Mesendoderm (in vitro differentiated cells): ENCODE measurements around the gene SECTM1.

Experiments
- DNase-seq: peaks from one replicate; pipeline ENCODE4 v3.0.0; 2013
- H2AK5ac ChIP-seq: 2 replicates; pipeline ENCODE4 v1.6.1; 2013; ENCODE audit warnings: low read length, inconsistent platforms
- H2BK120ac ChIP-seq: 2 replicates; pipeline ENCODE4 v1.6.1; 2013; ENCODE audit warnings: low read depth, mild to moderate bottlenecking, low read length, moderate library complexity, mixed read lengths
- H2BK15ac ChIP-seq: replicated peaks from 2 replicates; pipeline ENCODE4 v1.6.1; 2013; ENCODE audit warnings: low read depth, mild to moderate bottlenecking, moderate library complexity
- H2BK5ac ChIP-seq: 2 replicates; pipeline ENCODE4 v1.6.1; 2013; ENCODE audit warnings: low read length, inconsistent platforms
- H3K18ac ChIP-seq: 2 replicates; pipeline ENCODE4 v1.6.1; 2013; ENCODE audit warnings: mild to moderate bottlenecking, low read length, mixed read lengths
- H3K23ac ChIP-seq: one replicate; pipeline ENCODE4 v1.6.1; 2013; ENCODE audit warnings: low read length
- H3K27ac ChIP-seq: 2 replicates; pipeline ENCODE4 v1.5.1; 2013; ENCODE audit warnings: low read depth, mild to moderate bottlenecking, inconsistent platforms, low read length, moderate library complexity
- H3K27me3 ChIP-seq: 2 replicates; pipeline ENCODE4 v1.6.1; 2013; ENCODE audit warnings: low read length, control low read depth, mild to moderate bottlenecking, inconsistent platforms; ENCODE audit not compliant: insufficient read depth, poor library complexity
- H3K36me3 ChIP-seq: 2 replicates; pipeline ENCODE4 v1.6.1; 2013; ENCODE audit warnings: low read length, inconsistent platforms; ENCODE audit not compliant: control insufficient read depth, insufficient read depth
- H3K4ac ChIP-seq: one replicate; pipeline ENCODE4 v1.6.1; 2013; ENCODE audit warnings: low read depth, mild to moderate bottlenecking, low read length, moderate library complexity
- H3K4me1 ChIP-seq: 2 replicates; pipeline ENCODE4 v1.6.1; 2013; ENCODE audit warnings: low read depth, low read length, inconsistent platforms; ENCODE audit not compliant: control insufficient read depth
- H3K4me2 ChIP-seq: 2 replicates; pipeline ENCODE4 v1.6.1; 2013; ENCODE audit warnings: low read length
- H3K4me3 ChIP-seq: 2 replicates; pipeline ENCODE4 v1.5.1; 2013; ENCODE audit warnings: mild to moderate bottlenecking, low read length
- H3K56ac ChIP-seq: one replicate; pipeline ENCODE4 v1.6.1; 2013; ENCODE audit warnings: low read length
- H3K79me1 ChIP-seq: 2 replicates; pipeline ENCODE4 v1.6.1; 2013; ENCODE audit warnings: low read length, inconsistent platforms
- H3K79me2 ChIP-seq: 2 replicates; pipeline ENCODE4 v1.6.1; 2013; ENCODE audit warnings: mild to moderate bottlenecking, low read length; ENCODE audit not compliant: control insufficient read depth, insufficient read depth
- H3K9ac ChIP-seq: 2 replicates; pipeline ENCODE4 v1.6.1; 2013; ENCODE audit warnings: low read length, inconsistent platforms
- H4K5ac ChIP-seq: one replicate; pipeline ENCODE4 v1.6.1; 2013; ENCODE audit warnings: low read length
- H4K8ac ChIP-seq: one replicate; pipeline ENCODE4 v1.6.1; 2013; ENCODE audit warnings: low read depth, mild to moderate bottlenecking, control low read depth, low read length, moderate library complexity
- WGBS: extraction: QIAGEN DNeasy Blood & Tissue Kit; methylation state at CpG from one replicate; pipeline ENCODE4 v1.1.7; 2013; ENCODE audit warnings: low lambda C conversion rate, missing lambda C conversion rate; ENCODE audit not compliant: insufficient coverage; ENCODE audit errors: extremely low coverage; 5-methylcytosine and 5-hydroxymethylcytosine counted together

The SECTM1 gene

DNA sequence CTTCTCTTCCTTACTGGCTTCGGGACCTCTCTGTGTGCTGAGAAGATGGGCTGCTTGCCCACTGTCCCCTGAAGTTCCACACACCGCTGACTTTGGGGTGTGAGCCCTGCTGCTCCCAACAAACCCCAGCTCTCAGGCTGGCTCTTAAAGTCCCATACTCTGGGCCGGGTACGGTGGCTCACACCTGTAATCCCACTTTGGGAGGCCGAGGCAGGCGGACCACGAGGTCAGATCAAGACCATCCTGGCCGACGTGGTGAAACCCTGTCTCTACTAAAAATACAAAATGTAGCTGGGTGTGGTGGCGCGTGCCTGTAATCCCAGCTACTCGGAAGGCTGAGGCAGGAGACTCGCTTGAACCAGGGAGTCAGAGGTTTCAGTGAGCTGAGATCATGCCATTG lies 33.3 kb downstream of the SECTM1 start:
- Histone ChIP-seq H3K79me1 (no peaks in the 10 kb centered on the region), H3K27ac (no peak overlapping the region), H3K79me2 (no peaks in the 10 kb centered on the region), H3K9ac (no peak overlapping the region), H2BK15ac (no peak overlapping the region), H3K36me3 (no peaks in the 10 kb centered on the region), H3K4me2 (no peak overlapping the region), H3K4me1 (no peaks in the 10 kb centered on the region), H3K4ac (no peak overlapping the region), H3K27me3 (no peaks in the 10 kb centered on the region), H3K56ac (no peak overlapping the region), H3K18ac (no peak overlapping the region), H3K4me3 (no peak overlapping the region), H4K8ac (no peak overlapping the region), H2AK5ac (no peak overlapping the region), H3K23ac (no peak overlapping the region), H2BK5ac (no peak overlapping the region), H4K5ac (no peak overlapping the region), H2BK120ac (no peak overlapping the region)
- no CpG with 5 or more reads among the region's 13 CpGs for WGBS
- no peak for DNase-seq

DNA sequence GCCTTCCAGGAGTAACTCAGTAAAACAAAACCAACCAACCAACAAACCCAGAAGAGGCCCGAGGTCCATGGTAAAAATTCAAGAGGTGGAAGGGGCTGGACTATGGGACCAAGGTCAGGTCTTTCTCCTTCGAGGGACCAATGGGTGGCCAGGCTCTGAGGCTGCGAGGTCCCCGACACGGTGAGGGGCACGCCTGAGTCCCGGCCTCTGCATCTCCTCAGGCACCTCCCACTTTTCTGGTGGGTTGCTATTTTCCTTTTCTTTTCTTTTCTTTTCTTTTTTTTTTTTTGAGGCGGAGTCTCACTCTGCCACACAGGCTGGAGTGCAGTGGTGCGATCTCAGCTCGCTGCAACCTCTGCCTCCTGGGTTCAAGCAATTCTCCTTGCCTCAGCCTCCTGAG lies 34.1 kb downstream of the SECTM1 start:
- no peak overlapping the region for H2BK15ac ChIP-seq
- H2BK5ac ChIP-seq, result no peak overlapping the region
- H4K8ac ChIP-seq, result no peak overlapping the region
- no peak overlapping the region for H3K56ac ChIP-seq
- H3K79me1 ChIP-seq, result no peaks in the 10 kb centered on the region
- H3K9ac ChIP-seq, result no peak overlapping the region
- H3K27me3 ChIP-seq, result no peaks in the 10 kb centered on the region
- no peak overlapping the region for H3K4me2 ChIP-seq
- H3K4me3 ChIP-seq, result no peak overlapping the region
- no peak overlapping the region for H3K23ac ChIP-seq
- H2AK5ac ChIP-seq, result no peak overlapping the region
- H4K5ac ChIP-seq, result no peak overlapping the region
- DNase-seq, result no peak
- H3K79me2 ChIP-seq, result no peaks in the 10 kb centered on the region
- H3K4ac ChIP-seq, result no peak overlapping the region
- H3K18ac ChIP-seq, result no peak overlapping the region
- no peak overlapping the region for H2BK120ac ChIP-seq
- H3K36me3 ChIP-seq, result no peaks in the 10 kb centered on the region
- no peak overlapping the region for H3K27ac ChIP-seq
- H3K4me1 ChIP-seq, result no peaks in the 10 kb centered on the region
- no CpG with 5 or more reads among the region's 10 CpGs for WGBS

DNA sequence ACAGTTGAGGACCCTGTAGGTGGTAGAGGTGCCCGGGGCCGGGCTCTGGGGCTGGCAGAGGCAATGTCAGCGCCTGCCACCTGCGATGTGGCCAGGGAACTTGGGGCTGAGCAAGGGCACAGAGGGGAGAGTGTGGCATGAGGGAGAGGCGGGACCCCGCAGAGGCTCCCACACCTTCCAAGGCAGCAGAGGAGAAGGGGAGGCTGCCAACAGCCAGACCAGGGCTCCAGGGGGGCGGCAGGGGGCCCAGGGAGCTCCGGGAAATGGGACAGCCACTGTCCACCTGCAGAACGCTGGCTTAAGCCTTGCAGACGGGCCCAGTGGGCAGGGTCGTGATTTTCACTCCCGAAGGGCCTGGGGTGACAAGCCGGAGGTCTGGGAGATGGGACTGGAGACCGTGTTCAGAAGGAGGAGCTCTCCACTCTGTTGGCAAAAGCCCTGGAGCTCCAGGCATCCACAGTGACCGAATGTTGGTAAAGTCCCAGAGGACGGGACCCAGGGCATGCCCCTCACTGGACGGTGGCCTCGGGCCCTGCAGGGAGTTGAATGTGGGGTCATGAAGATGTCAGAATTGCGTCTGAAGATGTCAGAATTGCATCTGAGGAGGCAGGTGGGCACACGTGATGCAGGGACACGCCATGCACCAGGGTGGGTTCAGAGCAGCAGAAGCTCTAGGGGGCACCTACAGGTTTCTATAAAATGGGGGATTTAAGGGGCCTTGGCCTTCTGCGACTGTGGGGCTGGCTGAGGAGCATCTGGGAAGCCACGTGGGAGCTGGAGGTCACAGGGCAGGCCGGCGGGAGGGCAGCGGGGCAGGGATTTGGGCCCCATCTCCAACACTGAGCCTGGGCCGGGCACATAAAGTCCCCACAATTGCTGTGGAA lies 34.8 kb downstream of the SECTM1 start:
- no peak overlapping the region for H4K5ac ChIP-seq
- no peak overlapping the region for H3K56ac ChIP-seq
- no peak overlapping the region for H4K8ac ChIP-seq
- no peak overlapping the region for H3K18ac ChIP-seq
- no peak overlapping the region for H3K4ac ChIP-seq
- no peak overlapping the region for H3K9ac ChIP-seq
- H3K4me3 ChIP-seq, result no peak overlapping the region
- H2AK5ac ChIP-seq, result no peak overlapping the region
- no peak overlapping the region for H2BK15ac ChIP-seq
- H3K4me2 ChIP-seq, result no peak overlapping the region
- no peaks in the 10 kb centered on the region for H3K27me3 ChIP-seq
- no peak overlapping the region for H2BK5ac ChIP-seq
- H3K27ac ChIP-seq, result no peak overlapping the region
- H2BK120ac ChIP-seq, result no peak overlapping the region
- H3K79me1 ChIP-seq, result no peaks in the 10 kb centered on the region
- DNase-seq, result no peak
- no peaks in the 10 kb centered on the region for H3K79me2 ChIP-seq
- H3K36me3 ChIP-seq, result no peaks in the 10 kb centered on the region
- WGBS, result no CpG with 5 or more reads among the region's 27 CpGs
- no peaks in the 10 kb centered on the region for H3K4me1 ChIP-seq
- no peak overlapping the region for H3K23ac ChIP-seq

DNA sequence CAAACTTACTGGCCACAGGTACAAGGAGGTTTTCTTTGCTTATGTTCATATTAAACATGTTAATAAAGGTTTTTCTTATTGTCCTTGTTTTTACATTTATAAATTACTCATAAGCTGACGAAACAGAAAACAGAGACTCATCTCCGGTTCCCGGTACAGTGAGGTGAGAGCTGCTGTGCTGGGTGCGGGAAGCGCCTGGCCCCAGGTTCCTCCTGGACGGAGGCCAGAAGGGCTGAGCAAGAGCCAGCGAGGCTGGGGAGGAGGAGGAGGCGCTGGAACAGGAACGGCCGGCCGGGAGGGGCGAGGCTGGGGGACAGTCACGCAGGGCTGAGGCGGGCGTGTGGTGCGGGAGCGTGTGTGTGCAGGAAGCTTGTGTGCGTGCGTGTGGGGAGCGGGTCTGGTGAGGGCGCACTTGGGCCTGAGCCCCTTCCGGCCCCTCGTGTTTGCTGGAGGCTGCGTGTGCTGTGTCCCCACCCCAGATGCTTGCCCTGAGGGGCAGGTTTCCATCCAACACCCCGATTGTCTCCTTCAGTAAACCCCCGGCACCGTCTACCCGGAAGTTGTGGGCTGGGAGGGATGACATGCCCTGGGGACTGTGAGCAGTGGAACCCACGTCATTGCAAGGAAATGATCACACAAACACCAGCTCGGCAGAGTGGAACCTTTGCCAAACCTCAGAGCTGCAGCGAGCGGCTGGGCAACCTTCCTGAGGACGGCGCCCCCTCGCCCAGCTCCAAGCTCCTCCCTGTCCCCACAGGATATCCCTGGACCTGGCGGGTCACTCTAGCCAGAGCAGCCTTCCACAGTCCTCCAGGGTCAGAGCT lies 35.6 kb downstream of the SECTM1 start:
- Histone ChIP-seq H4K5ac (no peak overlapping the region), H3K79me1 (no peaks in the 10 kb centered on the region), H3K4me3 (no peak overlapping the region), H3K56ac (peak overlapping the region; percentile 40), H2BK120ac (no peak overlapping the region), H2BK5ac (no peak overlapping the region), H3K4ac (no peak overlapping the region), H3K27me3 (no peaks in the 10 kb centered on the region), H3K4me1 (no peaks in the 10 kb centered on the region), H2AK5ac (no peak overlapping the region), H3K4me2 (no peak overlapping the region), H3K79me2 (no peaks in the 10 kb centered on the region), H3K23ac (peak overlapping the region; percentile 18), H3K36me3 (no peaks in the 10 kb centered on the region), H4K8ac (no peak overlapping the region), H3K18ac (no peak overlapping the region), H3K9ac (no peak overlapping the region), H3K27ac (no peak overlapping the region), H2BK15ac (no peak overlapping the region)
- no CpG with 5 or more reads among the region's 36 CpGs for WGBS
- no peak for DNase-seq

DNA sequence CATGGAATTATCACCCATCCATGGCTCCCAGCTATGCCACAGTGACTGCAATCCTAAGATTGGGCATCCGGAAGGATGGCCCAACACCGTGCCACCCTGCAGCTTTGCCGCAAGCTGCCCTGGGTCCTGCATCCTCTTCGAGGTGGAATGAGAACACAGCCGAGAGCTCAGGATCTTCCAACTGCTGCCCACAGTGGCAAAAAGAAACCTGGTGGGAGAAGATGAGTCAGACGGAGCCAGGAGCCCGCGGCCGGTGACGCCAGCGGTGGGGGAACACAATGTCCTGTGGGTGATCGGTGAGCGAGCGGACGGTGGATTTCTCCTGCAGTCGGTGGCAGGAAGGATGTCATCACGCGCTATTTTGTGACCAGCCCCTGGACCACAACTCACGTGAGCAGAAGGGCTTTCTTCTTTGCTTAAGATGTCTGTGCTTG lies 36.3 kb downstream of the SECTM1 start:
- Histone ChIP-seq H3K27me3 (no peaks in the 10 kb centered on the region), H4K8ac (no peak overlapping the region), H3K4me1 (no peaks in the 10 kb centered on the region), H3K27ac (no peak overlapping the region), H3K79me2 (no peaks in the 10 kb centered on the region), H3K56ac (no peak overlapping the region), H4K5ac (no peak overlapping the region), H3K4me3 (no peak overlapping the region), H2AK5ac (no peak overlapping the region), H2BK15ac (no peak overlapping the region), H3K18ac (no peak overlapping the region), H3K4me2 (no peak overlapping the region), H2BK5ac (no peak overlapping the region), H3K4ac (no peak overlapping the region), H3K36me3 (no peaks in the 10 kb centered on the region), H3K9ac (no peak overlapping the region), H3K79me1 (no peaks in the 10 kb centered on the region), H3K23ac (no peak overlapping the region), H2BK120ac (no peak overlapping the region)
- WGBS, result no CpG with 5 or more reads among the region's 19 CpGs
- no peak for DNase-seq
